HTERT RPE-1 (cell line): ENCODE data around the gene PPM1M.

Source experiments
- in situ Hi-C: fragments of 300-500 bp; cut with MboI; formaldehyde crosslinking; loops from 4 replicates; pipeline ENCODE4 v1.14.3; 2020; ENCODE audit warnings: low sequenced_read_pairs

Gene PPM1M

GRCh38 chr3:52230461-52230860 is 15.1 kb upstream of the PPM1M start:
- in situ Hi-C loops: no loop called here

GRCh38 chr3:52230889-52231499 is 14.6 kb upstream of the PPM1M start:
- in situ Hi-C loops: no loop called here

GRCh38 chr3:52231502-52232278 is 13.9 kb upstream of the PPM1M start:
- in situ Hi-C loops: no loop called here

GRCh38 chr3:52232279-52233107 is 13.1 kb upstream of the PPM1M start:
- in situ Hi-C loops: no loop called here

GRCh38 chr3:52233108-52233591 is 12.4 kb upstream of the PPM1M start:
- in situ Hi-C loops: no loop called here

GRCh38 chr3:52233968-52234367 is 11.6 kb upstream of the PPM1M start:
- in situ Hi-C loops: no loop called here

GRCh38 chr3:52234516-52235447 is 10.8 kb upstream of the PPM1M start:
- in situ Hi-C loops: no loop called here

- in situ Hi-C loops: no loop called here
These were observed 9.1 kb upstream of the PPM1M start for GRCh38 chr3:52236424-52236886.

GRCh38 chr3:52237006-52237656 is 8.4 kb upstream of the PPM1M start:
- in situ Hi-C loops: no loop called here

GRCh38 chr3:52237657-52238172 is 7.8 kb upstream of the PPM1M start:
- in situ Hi-C loops: no loop called here

GRCh38 chr3:52238193-52238760 is 7.3 kb upstream of the PPM1M start:
- in situ Hi-C loops: no loop called here

- in situ Hi-C loops: no loop called here
These were observed 6.5 kb upstream of the PPM1M start, which contains the start of gene TWF2 for GRCh38 chr3:52238761-52239701. Gene TWF2 (minus strand): TSS chr3:52239158. CDS start chr3:52239016, 142 bp downstream.

GRCh38 chr3:52240059-52240885 is 5.3 kb upstream of the PPM1M start:
- in situ Hi-C loops: no loop called here

GRCh38 chr3:52240886-52241370 is 4.6 kb upstream of the PPM1M start:
- in situ Hi-C loops: no loop called here

GRCh38 chr3:52242039-52242438 is 3.5 kb upstream of the PPM1M start:
- in situ Hi-C loops: no loop called here

- in situ Hi-C loops: no loop called here
These were observed 1.5 kb upstream of the PPM1M start for GRCh38 chr3:52243791-52244628.
